ENCODE measurements around the gene FGF23. TPM values are rescaled to one million over a fixed set of nuclear protein-coding genes. Genes with fewer than 3 reads are reported as not detected.

The FGF23 gene
- total RNA-seq, 1 experiment from 2014 or later: not detected

- Histone ChIP-seq H3K9me3 (ENCODE audit: control insufficient read depth in 1 of 2, insufficient read depth in 1 of 2, low read depth in 1 of 2, low read length in 2 of 2) (no peaks in the 10 kb centered on the region), H3K4me1 (ENCODE audit: control insufficient read depth in 1 of 2, insufficient read depth in 2 of 2, low read length in 2 of 2) (no peaks in the 10 kb centered on the region), H3K9me2 (ENCODE audit: insufficient read depth) (no peaks in the 10 kb centered on the region), H3K79me2 (ENCODE audit: insufficient read depth, low read length) (no peaks in the 10 kb centered on the region), H3K4me2 (ENCODE audit: low read length) (no peak overlapping the region), H3K27me3 (ENCODE audit: insufficient read depth, low read length) (peaks cover 16% of the 10 kb centered on the region), H2AFZ (ENCODE audit: low read depth, low read length, poor library complexity, severe bottlenecking) (no peak overlapping the region), H4K20me1 (ENCODE audit: insufficient read depth) (no peaks in the 10 kb centered on the region), H3K9ac (ENCODE audit: low read length) (no peak overlapping the region), H3K27ac (ENCODE audit: low read depth, low read length) (no peak overlapping the region), H3K4me3 (replicated peaks in 1 of 2; ENCODE audit: low read depth in 1 of 2, low read length in 2 of 2) (no peak overlapping the region), H3K36me3 (ENCODE audit: control insufficient read depth in 1 of 2, insufficient read depth in 2 of 2, low read length in 2 of 2) (no peaks in the 10 kb centered on the region)
- ATAC-seq (no peak), DNase-seq (ENCODE audit: low read depth, low spot score) (no peak)
- TF ChIP-seq EZH2 (IDR thresholded peaks at IDR 0.05) (no peak), JUND (IDR thresholded peaks at IDR 0.05) (no peak), TCF7L2 (IDR thresholded peaks at IDR 0.05; ENCODE audit: borderline replicate concordance, extremely low read depth, insufficient read depth, insufficient read length) (no peak), ATF3 (IDR thresholded peaks at IDR 0.05) (no peak), EGR1 (IDR thresholded peaks at IDR 0.05; ENCODE audit: low read depth) (no peak), MAX (IDR thresholded peaks at IDR 0.05) (no peak), CEBPB (IDR thresholded peaks at IDR 0.05; ENCODE audit: low read depth) (no peak), SP1 (IDR thresholded peaks at IDR 0.05; ENCODE audit: low read depth) (no peak), ZBTB33 (IDR thresholded peaks at IDR 0.05; ENCODE audit: extremely low read depth, insufficient replicate concordance, low read length) (no peak), ELF1 (IDR thresholded peaks at IDR 0.05; ENCODE audit: borderline replicate concordance, low read depth) (no peak), ZNF274 (IDR thresholded peaks at IDR 0.05; ENCODE audit: low read depth, low read length) (no peak)
- ChIA-PET RAD21 (ENCODE audit: low non-redundant PET in 1 of 2, low total read pairs in 2 of 2, uncharacterized antibody in 2 of 2, unreplicated experiment in 2 of 2) (no interaction called here), POLR2A (no interaction called here), CTCF (no interaction called here)
- intact Hi-C loops (cut with micrococcal nuclease): no loop called here
- BruUV-seq (replicated peaks): no TSS peak
Measured at GRCh38 chr12:4388032-4388431, 8.5 kb upstream of the FGF23 start.
